ENCODE measurements around the gene ABCA4.

- no peak for TF ChIP-seq CTCF (IDR thresholded peaks at IDR 0.05)
- no peak for TF ChIP-seq POLR2AphosphoS5 (IDR thresholded peaks at IDR 0.05)
Observed at GRCh38 chr1:94121411-94121821, 468 bp upstream of the ABCA4 start.
